Stimulated activated CD4-positive, alpha-beta T cell treated with anti-CD3 and anti-CD28 coated beads, Interleukin-12 subunit alpha, Interleukin-12 subunit beta, amount 100 ng/mL, for 48 hours (primary cell): Measurements from ENCODE around the gene RXRA.

Source experiments
- DNase-seq, 3 donors: peaks; one replicate each; pipeline ENCODE4 v3.0.0-alpha.2; 2020; ENCODE audit warnings: low read depth in 2 of 3, low spot score in 1 of 3

Gene RXRA

DNA sequence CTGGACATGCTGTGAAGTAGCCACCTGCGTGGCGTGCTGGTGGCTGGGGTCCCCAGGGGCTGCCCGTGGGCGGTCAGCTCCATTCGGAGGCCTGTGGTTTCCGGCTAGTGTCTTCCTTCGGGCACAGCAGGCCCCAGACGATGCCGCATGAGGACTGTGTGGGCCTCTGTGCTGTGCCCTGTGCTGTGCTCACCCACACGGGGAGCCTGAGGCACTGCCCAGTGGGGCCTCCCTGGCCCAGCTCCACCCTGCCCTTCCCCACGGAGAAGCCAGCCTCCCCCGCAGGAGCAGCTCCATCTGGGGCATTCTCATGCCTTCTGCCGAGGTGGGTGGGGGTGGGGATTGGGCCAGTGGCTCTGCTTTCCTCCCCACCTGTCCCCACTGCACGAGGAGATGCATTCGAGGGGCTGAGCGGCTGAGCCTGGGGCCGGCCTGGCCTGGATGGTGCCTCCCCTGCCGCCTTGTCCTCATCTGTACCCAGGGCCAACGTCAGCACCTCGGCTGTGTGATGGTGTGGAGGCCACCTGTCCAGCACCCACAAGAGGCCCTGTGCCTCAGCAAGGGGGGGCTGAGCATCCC lies 24.2 kb downstream of the RXRA start:
- DNase-seq = no peak

DNA sequence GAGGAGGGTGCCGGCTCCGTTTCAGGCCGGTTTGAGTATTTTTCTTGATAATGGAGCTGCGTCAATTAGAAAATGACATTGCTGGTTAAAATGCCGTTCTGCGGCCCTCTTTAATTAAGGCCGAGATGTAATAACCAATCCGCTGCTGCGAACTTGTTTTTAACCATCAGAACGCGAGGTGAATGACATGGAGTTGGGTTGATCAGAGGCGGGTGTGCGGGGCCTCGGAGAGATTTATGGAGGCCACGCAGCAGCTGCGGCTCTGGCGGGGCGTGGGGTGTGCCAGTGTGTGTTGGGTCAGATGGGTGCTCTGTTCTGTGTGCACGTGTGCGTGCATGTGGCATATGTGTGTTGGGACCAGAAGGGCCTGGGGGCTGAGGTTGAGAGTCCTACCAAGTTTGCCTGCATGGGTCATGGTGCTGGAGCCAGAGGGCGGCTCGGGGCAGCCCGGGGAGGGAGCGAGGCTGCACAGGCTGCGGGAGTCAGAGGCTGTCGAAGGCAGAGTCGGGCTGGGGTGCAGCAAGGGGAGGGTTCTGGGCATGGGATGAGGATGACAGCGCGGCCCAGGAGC lies 25.4 kb downstream of the RXRA start:
- DNase-seq = no peak

DNA sequence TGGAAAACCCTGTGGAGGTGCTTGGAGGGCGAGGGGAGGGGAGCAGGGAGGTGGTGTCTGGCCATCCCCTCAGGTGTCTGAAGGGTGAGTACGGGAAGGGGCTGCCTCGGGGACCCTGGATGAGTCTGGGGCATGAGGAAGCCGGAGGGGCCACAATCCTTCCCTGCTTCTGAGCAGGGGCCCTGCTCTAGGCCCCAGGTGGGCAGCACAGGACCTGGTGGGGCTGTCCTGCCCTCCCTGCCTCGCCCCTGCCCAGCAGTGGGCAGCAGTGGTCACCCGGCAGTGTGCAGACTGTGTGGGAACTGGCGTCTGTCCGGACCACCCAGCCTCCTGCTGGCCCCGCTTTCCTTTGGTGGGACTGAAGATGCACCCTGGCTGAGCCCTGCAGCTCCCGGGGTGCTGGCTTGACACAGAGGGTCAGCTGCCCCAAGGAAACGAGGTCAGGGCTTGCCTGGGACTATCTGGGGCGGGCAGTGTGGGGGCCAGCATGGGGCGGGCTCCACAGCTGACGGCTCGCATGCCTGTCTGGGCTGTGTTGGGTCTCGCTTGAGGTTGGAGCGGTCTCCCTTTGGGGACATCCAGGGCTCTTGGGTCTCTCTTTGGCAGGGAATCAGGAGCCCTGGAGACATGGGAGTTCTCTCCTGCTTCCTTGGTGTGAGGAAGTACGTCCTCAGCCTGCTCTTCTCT lies 26.1 kb downstream of the RXRA start:
- DNase-seq = no peak

DNA sequence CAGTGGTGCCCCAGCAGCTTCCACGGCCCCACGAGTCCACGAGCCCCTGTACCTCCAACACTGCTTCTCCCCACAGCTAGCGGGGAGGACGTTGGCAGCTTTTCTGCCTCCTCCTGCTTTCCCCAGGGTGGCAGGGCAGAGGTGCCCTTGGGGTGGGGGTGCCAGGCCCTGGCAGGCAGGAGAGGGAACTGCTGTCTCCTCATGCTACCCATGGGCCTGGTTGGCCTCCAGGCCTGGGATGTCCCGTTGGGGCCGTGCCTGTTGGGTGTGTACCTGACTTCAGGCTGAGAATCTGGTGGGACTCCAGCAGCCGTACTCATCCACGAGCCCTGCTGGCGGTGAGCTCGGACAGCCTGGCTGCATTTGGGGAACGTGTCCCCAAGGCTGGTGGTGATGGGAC lies 27.3 kb downstream of the RXRA start:
- DNase-seq = no peak

DNA sequence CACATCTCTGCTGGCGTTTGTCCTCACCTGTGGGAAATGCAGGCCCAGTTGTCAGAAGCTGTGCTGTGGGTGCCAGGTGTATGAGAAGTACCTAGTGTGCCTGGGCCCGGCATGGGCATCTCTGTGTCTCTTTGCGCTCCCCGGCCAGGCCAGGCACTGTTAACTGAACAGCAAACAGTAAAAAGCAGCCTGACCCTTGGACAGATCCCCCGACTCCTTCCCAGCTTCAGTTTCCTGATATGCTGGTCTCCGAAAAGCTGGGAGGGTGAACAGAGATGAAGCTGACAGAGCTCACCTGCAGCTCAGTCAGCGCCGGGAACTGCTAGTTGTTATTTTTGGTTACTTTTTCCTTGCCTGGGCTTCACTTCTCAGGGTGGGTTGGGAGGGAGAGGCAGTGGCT lies 28.9 kb downstream of the RXRA start:
- DNase-seq = no peak

DNA sequence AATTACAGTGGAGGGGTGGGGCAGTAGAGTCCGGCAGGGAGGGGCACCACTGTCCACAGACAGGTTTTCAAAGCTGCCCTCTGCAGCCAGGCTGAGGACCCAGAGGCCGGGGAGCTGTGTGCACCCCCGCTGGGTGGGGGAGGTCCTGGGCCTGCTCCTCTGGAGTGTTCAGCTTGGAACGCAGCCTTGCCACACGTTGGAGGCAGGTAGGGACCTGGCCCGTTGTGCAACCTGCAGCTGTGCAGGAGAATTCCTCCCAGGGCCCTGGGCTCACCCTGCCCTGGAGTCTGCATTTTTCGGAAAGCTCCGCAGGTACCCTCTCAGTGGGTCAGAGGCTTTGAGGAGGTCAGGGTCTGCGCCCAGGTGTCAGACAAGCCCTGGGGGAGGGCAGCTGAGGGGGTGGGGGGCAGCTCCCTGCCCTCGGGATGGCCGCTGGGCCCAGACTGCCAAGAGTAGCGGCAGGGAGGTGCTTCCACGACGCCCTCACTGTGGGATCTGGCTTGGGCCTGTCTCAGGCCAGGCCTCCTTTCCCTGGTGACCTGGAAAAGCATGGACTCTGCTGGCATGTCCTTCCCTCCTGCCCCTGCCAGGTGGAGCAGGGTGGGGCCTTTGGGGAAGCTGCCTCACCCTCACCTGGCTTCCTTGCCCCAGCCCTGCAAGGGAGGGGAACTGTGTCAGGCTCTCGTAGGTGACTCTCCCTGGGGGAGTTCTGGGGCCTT lies 29.5 kb downstream of the RXRA start:
- no peak for DNase-seq

DNA sequence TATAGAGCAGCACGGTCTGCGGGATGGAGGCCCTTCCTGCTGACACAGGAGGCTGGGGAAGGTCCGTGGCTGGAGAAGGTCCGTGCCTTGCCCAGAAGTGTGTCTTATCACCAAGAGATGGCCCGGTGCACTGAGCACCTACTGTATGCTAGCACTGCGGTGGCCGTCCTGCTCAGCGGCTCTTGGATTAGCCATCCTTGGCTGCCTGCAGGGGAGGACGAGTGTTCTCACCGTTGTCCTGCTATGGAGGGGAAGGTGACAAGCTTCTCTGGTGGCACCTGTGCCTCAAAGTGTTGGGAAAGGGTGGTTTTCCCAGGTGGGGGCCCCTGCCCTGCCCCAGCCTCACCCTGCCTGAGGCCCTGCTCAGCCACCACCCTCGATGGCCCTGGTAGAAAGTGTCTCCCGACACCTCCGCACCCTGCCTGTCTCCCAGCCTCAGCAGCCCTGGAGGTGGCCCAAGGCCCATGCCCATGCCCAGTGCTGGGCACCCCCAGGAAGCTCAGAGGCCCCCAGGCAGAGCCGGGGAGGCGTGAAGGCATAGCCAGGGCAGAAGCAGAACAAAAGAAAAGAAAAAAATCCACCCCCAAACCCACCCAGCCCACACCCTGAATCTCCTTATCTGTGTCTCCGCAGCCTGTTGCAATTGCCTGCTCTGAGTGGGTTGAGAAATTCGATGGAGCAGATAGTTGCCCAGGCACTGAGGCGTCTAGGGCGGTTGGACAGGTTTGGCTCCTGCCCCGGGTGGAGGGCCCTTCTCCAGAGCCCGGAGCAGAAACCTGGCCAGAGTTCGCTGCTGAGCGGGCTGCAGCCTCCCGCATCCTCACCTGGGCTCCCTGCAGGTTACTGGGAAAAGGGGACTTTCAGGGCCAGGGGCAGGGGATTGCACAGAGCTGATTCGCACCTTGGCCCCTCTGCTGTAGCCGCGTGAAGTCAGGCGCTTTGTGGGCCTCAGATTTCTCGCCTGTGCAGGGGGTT lies 30.5 kb downstream of the RXRA start:
- DNase-seq = no peak

DNA sequence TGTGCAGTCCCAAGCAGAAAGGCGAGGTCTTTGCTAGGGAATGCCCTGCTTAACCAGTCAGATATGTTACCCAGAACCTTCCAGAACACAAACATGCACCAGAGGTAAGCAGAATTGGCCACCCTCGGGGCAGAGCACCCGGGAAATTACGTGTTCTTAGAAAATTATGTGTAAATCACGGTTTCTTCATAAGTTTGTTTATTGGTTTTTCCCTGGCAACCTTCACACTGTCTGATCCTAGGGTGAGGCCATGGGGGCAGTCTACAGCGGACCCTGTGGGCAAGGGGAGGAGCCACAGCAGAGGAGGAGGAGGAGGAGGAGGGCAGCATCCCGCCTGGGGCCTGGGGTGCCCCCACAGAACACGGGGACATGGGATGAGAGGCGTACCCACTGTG lies 31.4 kb downstream of the RXRA start:
- DNase-seq = no peak

DNA sequence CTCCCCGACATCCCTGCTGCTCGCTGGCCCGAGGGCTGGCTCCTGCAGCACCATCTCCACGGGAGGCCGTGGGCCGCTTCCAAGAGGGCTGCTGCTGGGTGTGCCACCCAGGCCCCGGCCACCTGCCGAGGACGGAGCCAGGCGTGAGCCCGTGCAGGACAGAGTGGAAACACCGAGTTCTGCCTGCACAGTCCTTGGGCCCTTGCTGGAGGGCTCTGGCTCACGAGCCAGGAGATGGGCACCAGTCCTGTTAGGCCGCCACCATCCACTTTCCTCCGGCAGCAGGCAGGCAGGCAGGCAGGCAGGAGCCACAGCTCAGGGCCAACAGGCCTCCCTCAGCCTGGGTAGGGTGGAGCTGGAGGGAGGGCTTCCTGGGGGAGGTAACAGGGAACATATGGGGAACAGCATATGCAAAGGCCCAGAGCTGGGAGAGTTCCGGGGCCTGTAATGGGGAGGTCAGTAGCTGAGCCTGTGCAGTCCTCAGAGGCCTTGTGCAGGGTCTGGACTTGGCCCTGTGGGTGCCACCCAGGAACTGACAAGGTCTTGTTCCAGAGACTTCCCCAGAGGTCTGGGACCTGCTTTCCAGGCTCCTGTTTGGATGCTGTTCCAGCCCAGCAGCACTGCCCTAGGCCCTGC lies 31.9 kb downstream of the RXRA start:
- no peak for DNase-seq

DNA sequence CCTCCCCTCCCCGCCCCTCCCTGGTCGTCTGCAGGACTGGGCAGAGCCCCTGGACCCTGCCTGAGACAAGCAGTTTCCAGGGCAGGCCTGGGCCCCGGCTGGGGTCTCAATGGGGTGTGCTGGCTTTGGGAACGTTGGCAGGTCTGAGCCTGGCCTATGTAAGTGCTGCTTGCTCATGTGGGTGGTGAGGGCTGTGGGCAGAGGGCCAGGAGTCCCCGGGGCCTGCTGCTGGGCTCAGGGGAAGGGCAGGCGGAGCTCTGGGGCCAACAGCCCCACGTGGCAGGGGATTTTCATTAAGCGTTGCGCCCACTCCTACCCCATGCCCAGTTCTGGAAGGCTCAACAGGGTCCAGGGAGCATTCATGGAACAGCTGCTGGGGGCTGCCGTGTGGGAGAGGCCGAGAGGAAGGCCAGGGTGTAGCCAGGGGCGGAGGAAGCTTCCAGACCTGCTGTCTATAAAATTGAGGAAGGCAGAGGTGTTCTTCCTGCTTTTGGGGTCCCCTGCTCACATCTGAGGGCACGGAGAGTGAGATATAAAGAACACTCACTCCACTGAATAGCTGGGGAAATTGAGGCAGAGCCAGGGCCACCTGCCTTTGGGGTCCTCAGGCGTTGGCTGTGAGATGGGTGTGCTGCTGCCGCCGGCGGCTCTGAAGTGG lies 32.5 kb downstream of the RXRA start:
- no peak for DNase-seq

DNA sequence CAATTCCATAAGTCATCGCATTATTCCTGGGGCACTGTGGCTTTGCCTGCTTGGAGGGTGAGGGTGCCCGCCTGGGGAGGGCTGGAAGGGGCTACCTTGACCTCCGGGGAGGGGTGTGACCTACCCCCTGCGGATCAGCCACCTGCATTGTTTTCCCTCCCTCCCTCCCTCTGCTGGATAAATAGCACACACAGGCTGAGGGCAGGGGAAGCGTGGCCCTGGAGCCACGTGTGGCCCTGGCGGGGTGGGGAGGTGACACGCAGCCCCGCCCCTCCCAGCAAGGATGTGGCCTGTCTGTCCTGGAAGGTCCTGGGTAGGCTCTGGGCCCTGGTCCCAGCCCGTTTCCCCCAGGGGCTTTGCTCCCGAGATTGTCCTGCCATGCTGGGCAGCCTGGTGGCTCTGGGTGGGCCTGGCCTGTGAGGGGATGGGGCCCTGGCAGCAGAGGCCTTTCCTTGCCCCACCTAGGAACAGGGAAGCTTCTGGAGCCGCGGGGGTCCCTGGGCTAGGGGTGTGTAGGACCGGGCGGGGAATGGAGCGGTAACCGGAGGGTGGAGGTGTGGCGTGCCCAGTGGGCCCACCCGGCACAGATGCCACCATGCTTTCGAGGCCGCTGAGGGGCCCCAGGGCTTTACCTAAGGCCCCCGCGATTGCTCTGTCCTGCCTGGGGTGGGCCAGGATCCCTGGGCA lies 33.4 kb downstream of the RXRA start:
- no peak for DNase-seq

DNA sequence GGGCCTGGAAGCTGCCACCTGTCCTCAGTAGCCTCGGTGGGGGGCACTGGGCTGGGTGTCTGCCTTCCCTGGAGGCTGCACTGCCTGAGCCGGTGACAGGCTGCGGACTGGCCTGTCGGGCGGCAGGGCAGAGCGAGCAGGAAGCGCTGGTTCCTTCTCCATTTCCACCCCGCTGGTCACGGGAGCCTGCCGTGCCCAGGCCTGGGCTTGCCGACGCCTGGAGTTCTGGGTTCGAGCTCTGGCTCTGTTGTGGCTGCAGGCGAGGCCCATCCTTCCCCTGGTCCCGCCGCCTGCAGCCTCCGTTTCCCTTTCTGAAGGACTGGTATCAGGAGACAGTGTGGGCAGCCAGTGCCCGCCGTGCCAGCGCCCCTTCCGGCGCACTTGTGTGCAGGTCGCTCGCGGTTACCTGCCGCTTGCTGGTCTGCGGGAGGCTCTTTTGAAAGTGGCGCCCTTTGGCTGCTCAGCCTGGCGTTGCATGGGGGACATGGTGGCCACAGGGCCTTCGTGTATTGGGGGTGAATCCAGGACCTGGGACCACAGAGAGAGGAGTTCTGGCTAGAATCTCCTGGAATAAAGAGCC lies 34.0 kb downstream of the RXRA start:
- DNase-seq = no peak

DNA sequence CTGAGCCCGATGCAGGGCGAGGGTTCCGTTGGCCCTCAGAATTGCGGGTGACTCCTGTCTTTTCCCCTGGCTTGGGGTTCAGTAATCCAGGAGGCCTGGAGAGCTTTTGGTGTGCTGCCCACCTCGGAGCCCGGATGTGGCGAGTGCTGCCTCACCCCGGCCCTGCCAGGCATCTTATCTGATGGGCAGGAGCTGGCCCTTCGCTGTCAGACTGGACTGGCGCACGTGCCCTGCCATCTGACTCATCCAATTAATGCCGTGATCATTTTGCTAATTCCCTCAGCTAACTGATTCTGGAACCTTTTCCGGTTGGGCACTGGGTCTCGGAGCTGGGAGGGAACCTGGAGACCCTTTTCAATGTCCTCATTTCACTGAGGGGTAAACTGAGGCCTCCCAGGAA lies 34.6 kb downstream of the RXRA start:
- no peak for DNase-seq

DNA sequence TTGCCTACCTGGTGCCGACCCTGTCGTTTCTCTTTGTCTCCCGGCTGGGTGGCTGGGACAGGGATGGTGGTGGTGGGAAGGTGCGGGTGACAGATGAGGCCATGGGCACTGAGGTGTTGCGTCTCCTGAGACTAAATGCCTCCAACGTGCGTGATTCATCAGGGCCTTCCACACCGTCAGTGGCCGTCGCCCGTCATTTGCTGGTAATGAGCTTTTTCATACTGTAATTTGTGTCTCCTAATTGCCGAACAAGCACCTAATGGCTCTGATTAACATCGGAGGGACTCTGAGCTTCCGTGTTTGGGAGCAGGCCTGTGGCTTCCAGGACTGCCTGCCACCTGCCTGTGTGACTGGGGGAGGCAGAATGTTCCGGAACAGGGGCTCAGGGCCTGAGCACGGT lies 35.2 kb downstream of the RXRA start:
- DNase-seq = no peak

DNA sequence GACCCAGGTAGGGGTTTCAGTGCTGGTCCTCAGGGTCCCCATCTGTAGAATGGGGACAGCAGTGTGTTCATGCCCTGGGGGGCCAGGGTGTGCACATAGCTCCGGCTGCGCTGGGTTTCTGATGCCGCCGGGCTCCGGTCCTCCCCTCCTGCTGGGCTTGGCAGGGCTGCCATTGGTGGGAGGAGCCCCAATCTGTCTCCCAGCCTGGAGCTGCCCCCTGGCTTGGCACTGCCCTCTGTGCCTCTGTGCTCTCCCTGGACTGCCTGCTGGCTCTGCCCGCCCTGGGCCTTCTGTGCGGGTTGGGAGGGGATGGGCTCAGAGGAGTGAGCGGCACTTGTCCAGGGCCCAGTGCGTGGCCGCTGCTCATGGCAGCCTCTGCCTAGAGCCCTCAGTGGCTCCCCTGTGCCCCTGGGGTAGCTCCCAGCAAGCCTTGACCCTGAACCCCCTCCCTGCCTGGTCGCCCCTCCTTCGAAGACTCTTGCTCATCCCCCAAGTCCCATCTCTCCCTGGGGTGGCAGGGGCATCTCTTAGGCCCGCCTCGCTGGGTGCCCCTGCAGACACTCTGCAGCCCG lies 35.7 kb downstream of the RXRA start:
- DNase-seq = no peak

DNA sequence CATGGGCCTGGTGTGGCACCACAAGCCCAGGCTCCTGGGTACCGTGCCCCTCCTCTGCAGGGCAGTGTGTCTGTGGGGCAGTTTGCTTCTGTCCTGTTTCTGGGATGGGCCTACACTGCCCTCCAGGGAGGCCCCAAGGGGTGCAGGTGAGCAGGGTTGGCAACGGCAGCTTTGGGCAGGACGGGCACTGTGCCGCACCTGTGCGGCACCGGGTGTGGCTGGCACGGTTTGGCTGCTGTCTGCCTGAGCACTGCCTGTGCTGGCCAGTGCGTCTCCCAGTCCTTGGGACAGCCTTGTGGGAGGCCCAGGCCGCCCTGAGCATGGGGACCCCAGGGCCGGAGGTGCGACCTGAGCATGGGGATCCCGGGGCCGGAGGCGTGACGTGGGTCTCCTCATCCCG lies 37.2 kb downstream of the RXRA start:
- DNase-seq = no peak

DNA sequence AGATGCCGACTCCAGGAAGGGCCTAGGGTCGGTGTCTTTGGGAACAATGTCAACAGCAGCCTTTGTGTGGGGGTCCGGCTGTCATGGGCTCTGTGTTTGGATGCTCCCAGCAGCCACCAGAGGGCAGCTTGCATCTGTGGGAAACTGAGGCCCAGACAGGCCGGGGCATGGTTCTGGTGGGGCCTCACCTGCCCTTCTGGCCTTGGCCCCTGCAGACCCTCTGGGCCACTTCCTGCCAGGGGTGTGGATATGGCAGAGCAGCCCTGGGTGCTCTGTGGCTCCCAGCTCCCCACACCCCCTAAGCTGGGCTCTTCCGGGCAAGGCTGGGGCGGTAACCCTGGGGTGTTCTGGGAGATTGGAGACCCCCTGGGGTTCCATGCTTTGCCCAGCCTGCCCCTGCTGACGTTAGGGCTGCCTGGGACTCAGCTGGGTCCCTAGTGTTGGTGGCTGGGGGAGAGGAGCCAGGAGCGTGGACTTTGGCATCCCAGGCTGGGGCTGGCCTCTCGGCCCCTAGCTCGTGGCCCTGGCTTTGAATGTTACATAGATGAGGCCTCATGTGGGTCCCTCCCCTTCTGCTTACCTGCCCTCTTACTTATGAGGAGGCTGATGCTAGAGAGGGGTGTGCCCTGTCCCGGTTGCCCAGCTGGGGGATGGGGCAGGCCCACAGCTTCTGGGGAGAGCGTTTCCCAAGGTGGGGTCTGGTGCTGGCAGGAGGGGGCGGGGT lies 38.3 kb downstream of the RXRA start:
- no peak for DNase-seq

DNA sequence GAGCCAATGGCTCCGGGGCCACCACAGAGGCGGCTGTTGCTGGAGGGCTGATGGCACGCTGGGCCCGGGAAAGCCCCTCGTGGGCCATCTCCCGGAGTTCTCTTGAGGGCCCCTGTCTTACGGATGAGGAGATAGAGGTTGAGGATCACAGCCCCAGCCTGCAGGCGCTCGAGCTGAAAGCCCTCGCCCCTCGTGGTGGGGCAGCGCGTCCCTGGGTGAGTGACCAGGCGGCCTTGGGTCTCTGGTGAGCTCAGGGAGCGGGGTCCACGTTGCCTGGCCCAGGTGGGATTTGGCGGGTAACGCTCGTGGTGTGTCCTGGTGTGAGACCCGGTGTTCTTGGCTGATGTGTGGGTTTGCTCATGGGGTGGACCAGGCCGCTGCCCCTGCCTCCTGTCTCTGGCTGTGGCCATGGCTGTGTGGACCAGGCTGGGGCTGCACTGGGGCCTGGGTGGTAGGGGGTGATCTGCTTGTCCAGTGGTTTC lies 38.9 kb downstream of the RXRA start:
- no peak for DNase-seq
